ENCODE measurements around the gene C11orf97.
"Not testable (repeated sequence)": the region's sequence is repeated elsewhere in the genome, so short reads cannot be mapped to it uniquely, and the experiment has no call there.

The C11orf97 gene

GRCh38 chr11:94558468-94558867, 46.2 kb downstream of the C11orf97 start:
- no peak for DNase-seq

GRCh38 chr11:94558932-94559331, 46.7 kb downstream of the C11orf97 start:
- no peak for DNase-seq

GRCh38 chr11:94559361-94559760, 47.1 kb downstream of the C11orf97 start:
- no peak for DNase-seq

GRCh38 chr11:94560834-94561233, 48.6 kb downstream of the C11orf97 start:
- DNase-seq: no peak

GRCh38 chr11:94563176-94563847, 51.1 kb downstream of the C11orf97 start:
- no peak for DNase-seq

GRCh38 chr11:94563848-94564467, 51.7 kb downstream of the C11orf97 start:
- no peak for DNase-seq

GRCh38 chr11:94567181-94567670, 55.0 kb downstream of the C11orf97 start, which contains the start of gene PIWIL4:
Gene PIWIL4, plus strand, starts transcription at chr11:94567368. Its CDS starts 151 bp downstream, at chr11:94567519.
- no peak for DNase-seq

GRCh38 chr11:94568200-94568599, 55.9 kb downstream of the C11orf97 start:
- DNase-seq: no peak

- no peak for DNase-seq
Observed at GRCh38 chr11:94568717-94569116, 56.5 kb downstream of the C11orf97 start.

- DNase-seq: not testable (repeated sequence)
Observed at GRCh38 chr11:94572975-94573374, 60.7 kb downstream of the C11orf97 start.

GRCh38 chr11:94574193-94574961, 62.1 kb downstream of the C11orf97 start:
- no peak for DNase-seq

- no peak for DNase-seq
Observed at GRCh38 chr11:94576306-94576705, 64.0 kb downstream of the C11orf97 start.

- DNase-seq: no peak
Observed at GRCh38 chr11:94577841-94578240, 65.6 kb downstream of the C11orf97 start.
